T-helper 1 cell treated with Interleukin-12 subunit alpha and Interleukin-12 subunit beta and Interleukin-4 antibody, amounts not matched to agents 30 μg/mL and 1 μg/mL, for 36 hours (primary cell): ENCODE measurements around the gene MARF1.
"Not testable (repeated sequence)": the region's sequence is repeated elsewhere in the genome, so short reads cannot be mapped to it uniquely, and the experiment has no call there.

ENCODE experiments used
- H3K27ac Mint-ChIP-seq: one replicate; pipeline ENCODE4 v1.8.0; 2021; ENCODE audit warnings: mild to moderate bottlenecking, mixed read lengths
- H3K27me3 Mint-ChIP-seq: one replicate; pipeline ENCODE4 v1.8.0; 2021; ENCODE audit warnings: low read depth, mixed read lengths
- H3K36me3 Mint-ChIP-seq: one replicate; pipeline ENCODE4 v1.8.0; 2021; ENCODE audit warnings: low read depth, mixed read lengths
- H3K4me1 Mint-ChIP-seq: one replicate; pipeline ENCODE4 v1.8.0; 2021; ENCODE audit warnings: low read depth, mixed read lengths
- H3K4me3 Mint-ChIP-seq: one replicate; pipeline ENCODE4 v1.8.0; 2021; ENCODE audit warnings: mild to moderate bottlenecking, moderate library complexity, mixed read lengths
- H3K9me3 Mint-ChIP-seq: one replicate; pipeline ENCODE4 v1.8.0; 2021; ENCODE audit warnings: mixed read lengths

The MARF1 gene

GRCh38 chr16:15646557-15647293 lies 3.8 kb upstream of the MARF1 start:
- H3K27ac Mint-ChIP-seq, H3K4me3 Mint-ChIP-seq, H3K27me3 Mint-ChIP-seq, H3K9me3 Mint-ChIP-seq: not testable (repeated sequence)
- peaks cover 26% of the 10 kb centered on the region for H3K4me1 Mint-ChIP-seq
- H3K36me3 Mint-ChIP-seq: peaks cover 10% of the 10 kb centered on the region

DNA sequence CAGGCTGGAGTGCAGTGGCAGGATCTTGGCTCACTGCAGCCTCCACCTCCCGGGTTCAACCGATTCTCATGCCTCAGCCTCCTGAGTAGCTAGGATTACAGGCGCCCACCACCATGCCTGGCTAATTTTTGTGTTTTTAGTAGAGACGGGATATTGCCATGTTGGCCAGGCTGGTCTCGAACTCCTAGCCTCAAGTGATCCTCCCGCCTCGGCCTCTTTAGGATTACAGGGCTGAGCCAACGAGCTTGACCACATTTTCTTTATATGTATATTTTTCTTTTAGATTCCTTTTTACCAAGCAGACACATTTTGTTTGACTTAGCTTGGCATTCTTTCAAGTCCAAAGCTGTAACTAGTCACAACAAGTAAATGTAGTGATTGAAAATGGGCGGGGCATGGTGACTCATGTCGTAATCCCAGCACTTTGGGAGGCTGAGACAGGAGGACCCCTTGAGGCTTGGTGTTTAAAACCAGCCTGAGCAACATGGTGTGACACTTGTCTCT lies 2.1 kb upstream of the MARF1 start:
- not testable (repeated sequence) for H3K27me3 Mint-ChIP-seq, H3K36me3 Mint-ChIP-seq, H3K4me3 Mint-ChIP-seq, H3K27ac Mint-ChIP-seq, H3K9me3 Mint-ChIP-seq
- peaks cover 33% of the 10 kb centered on the region for H3K4me1 Mint-ChIP-seq

- Mint-ChIP-seq H3K9me3 (no peaks in the 10 kb centered on the region), H3K27me3 (no peaks in the 10 kb centered on the region)
Measured at GRCh38 chr16:15644267-15644961, 1.5 kb upstream of the MARF1 start.

DNA sequence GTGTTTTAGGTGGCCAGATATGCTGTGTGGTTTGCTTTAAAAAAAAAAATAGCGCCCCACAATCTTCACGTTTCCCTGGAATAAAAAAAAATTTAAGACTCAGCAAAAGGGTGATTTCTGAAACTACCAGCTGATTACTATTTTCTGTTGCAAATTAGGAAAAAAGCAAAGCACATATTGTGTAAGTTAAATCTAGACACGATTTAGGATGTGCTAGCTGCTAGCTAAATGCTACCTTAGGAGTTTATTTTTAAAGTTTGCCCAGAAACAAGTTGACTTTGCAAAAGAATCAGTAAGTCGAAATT lies 944 bp upstream of the MARF1 start:
- Mint-ChIP-seq H3K4me1 (peaks cover 36% of the 10 kb centered on the region), H3K9me3 (no peaks in the 10 kb centered on the region), H3K36me3 (peaks cover 12% of the 10 kb centered on the region), H3K27ac (peak overlapping the region; percentile 98), H3K4me3 (peak overlapping the region; percentile 90), H3K27me3 (no peaks in the 10 kb centered on the region)

More at GRCh38 chr16:15644267-15644961, 1.5 kb upstream of the MARF1 start:
- Mint-ChIP-seq H3K27ac (peak overlapping the region; percentile 98), H3K4me1 (peaks cover 33% of the 10 kb centered on the region), H3K4me3 (peak overlapping the region; percentile 90), H3K36me3 (peaks cover 8% of the 10 kb centered on the region)

GRCh38 chr16:15642557-15643047 lies 352 bp downstream of the MARF1 start:
- H3K27me3 Mint-ChIP-seq: no peaks in the 10 kb centered on the region
- H3K27ac Mint-ChIP-seq: peak overlapping the region; percentile 98
- peaks cover 44% of the 10 kb centered on the region for H3K4me1 Mint-ChIP-seq
- H3K4me3 Mint-ChIP-seq: peak overlapping the region; percentile 90
- H3K36me3 Mint-ChIP-seq: peaks cover 21% of the 10 kb centered on the region
- no peaks in the 10 kb centered on the region for H3K9me3 Mint-ChIP-seq

DNA sequence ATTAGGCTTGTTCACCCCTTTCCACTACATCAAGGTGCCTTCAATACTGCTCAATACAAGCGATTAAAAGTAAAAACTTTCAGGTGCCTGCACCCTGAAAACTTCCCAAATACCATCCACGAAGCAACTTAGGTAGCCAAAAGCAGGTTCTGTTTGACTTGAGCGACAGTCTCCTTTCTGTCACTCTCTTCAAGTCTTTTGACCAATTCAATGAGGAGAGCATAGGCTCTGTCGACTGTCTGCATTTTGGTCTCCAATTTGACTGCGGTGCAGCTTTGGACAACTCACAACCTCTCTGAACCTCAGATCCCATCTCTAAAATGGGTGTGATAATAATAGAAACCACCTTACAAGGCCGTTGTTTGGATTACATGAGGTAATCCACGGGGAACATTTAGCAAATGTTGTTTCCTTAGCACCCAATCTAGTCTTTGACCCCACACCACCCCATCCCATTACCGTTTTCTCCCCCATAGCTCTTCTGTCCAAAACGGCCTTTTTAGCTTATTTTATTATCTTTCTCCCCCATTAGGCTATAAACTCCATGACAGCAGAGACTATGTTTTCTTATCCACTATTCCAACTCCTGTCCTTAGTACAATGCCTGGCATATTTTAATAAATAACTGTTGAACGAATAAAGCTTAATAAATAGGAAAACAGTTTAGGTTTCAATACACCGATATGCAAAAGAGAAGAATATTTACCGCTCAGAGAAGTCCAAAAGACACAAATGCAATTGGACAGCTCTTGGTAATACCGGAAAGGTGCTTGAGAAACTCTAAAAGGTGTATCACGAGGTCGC lies 999 bp downstream of the MARF1 start:
- H3K9me3 Mint-ChIP-seq: no peaks in the 10 kb centered on the region
- peaks cover 50% of the 10 kb centered on the region for H3K4me1 Mint-ChIP-seq
- peak overlapping the region; percentile 90 for H3K4me3 Mint-ChIP-seq
- no peaks in the 10 kb centered on the region for H3K27me3 Mint-ChIP-seq
- peaks cover 26% of the 10 kb centered on the region for H3K36me3 Mint-ChIP-seq
- peak overlapping the region; percentile 98 for H3K27ac Mint-ChIP-seq

DNA sequence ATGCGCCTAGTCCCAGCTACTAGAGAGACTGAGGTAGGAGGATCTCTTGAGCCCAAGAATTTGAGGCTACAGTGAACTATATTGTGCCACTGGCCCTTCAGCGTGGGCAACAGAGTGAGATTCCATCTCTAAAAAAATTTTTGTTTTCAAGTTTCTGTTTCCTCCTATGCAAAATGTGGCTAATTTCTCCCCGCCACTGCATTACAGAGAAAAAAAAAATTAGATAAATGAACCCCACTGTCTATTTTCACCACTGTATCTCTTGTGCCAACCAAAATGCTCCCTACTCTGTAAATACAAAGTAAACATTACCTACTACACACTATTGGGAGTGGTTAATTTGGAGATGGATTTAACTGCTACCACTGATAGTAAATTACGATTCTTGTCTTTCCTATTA lies 2.0 kb downstream of the MARF1 start:
- peak overlapping the region; percentile 26 for H3K27ac Mint-ChIP-seq
- H3K4me1 Mint-ChIP-seq: peaks cover 60% of the 10 kb centered on the region
- H3K4me3 Mint-ChIP-seq: peak overlapping the region; percentile 90
- no peaks in the 10 kb centered on the region for H3K9me3 Mint-ChIP-seq
- H3K36me3 Mint-ChIP-seq: peaks cover 35% of the 10 kb centered on the region
- no peaks in the 10 kb centered on the region for H3K27me3 Mint-ChIP-seq

- Mint-ChIP-seq H3K36me3 (peaks cover 47% of the 10 kb centered on the region), H3K27me3 (no peaks in the 10 kb centered on the region), H3K4me3 (peak overlapping the region; percentile 60)
Measured at GRCh38 chr16:15639061-15639568, 3.8 kb downstream of the MARF1 start.

DNA sequence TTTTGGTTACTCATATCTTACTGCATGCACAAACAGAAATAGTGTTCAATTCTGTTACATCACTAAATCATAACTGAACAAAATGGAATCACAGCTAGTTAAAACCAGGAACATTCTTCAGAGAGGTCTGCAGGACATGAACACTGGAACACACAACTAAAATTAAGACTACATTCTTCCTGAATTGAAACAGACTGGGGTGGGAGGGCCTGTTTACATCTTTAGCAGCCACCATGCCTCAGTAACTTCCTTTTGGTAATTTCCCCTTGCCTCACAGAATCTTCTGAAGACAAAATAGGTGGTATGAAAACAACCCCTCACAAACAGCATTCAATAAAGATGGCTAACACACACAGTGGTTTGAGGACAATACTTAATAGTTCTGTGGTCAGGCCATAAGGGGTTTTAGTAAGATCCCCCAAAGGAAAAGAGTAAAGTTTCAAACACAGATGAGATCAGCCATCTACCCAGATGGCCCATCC lies 6.5 kb downstream of the MARF1 start:
- Mint-ChIP-seq H3K9me3 (no peaks in the 10 kb centered on the region), H3K4me3 (peak overlapping the region; percentile 8), H3K4me1 (peaks cover 54% of the 10 kb centered on the region), H3K27me3 (no peaks in the 10 kb centered on the region), H3K36me3 (peaks cover 58% of the 10 kb centered on the region), H3K27ac (peak overlapping the region; percentile 83)

More at GRCh38 chr16:15639061-15639568, 3.8 kb downstream of the MARF1 start:
- Mint-ChIP-seq H3K4me1 (peaks cover 62% of the 10 kb centered on the region), H3K27ac (peak overlapping the region; percentile 85), H3K9me3 (no peaks in the 10 kb centered on the region)

DNA sequence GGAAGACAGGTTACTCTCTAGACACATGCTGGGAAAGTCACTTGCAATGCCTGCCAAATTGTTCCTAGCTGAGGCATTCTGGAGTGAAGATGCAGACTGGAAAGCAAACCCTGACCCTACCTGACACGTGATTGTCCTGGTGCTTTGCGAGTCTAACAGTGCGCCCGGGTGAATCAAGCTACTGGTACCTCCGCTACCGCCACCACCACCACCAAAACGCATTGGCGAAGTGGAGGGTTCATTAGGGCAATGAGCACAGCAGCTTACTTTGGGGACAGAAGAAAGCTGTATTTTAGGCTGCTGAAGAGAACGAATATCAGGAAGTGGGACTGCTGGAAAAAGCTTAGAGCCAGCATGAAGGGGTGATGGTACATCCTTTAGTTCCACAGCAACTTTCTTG lies 7.0 kb downstream of the MARF1 start:
- H3K27me3 Mint-ChIP-seq: no peaks in the 10 kb centered on the region
- no peak overlapping the region for H3K4me3 Mint-ChIP-seq
- peaks cover 50% of the 10 kb centered on the region for H3K4me1 Mint-ChIP-seq
- H3K9me3 Mint-ChIP-seq: no peaks in the 10 kb centered on the region
- peak overlapping the region; percentile 83 for H3K27ac Mint-ChIP-seq
- H3K36me3 Mint-ChIP-seq: peaks cover 60% of the 10 kb centered on the region

DNA sequence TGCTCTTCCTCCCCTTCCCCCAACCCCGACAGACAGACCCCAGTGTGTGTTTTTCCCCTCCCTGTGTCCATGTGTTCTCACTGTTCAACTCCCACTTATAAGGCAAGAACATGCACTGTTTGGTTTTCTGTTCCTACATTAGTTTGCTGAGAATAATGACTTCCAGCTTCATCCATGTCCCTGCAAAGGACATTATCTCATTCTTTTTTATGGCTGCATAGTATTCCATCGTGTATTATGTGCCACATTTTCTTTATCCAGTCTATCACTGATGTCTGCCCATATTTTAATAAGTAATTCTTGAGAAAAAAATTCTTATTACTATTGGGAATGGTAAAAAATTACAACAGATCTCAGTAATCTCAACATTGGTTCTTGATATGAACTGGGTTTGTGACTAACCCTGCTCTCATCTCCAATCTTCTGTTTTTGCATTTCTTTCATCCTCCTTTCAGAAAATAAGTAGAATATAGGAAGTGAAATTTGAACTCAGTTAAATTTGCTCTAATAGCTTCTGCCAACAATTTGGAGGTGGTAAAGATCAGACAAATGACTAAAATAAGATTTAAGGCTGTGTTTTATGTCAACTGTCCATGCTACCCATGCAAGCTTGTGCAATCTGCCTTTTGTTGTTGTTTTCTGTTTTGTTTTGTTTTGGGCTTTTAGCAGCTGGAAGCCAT lies 11.1 kb downstream of the MARF1 start:
- Mint-ChIP-seq H3K4me1 (peaks cover 26% of the 10 kb centered on the region), H3K27me3 (no peaks in the 10 kb centered on the region), H3K4me3 (no peak overlapping the region), H3K9me3 (no peaks in the 10 kb centered on the region), H3K36me3 (peaks cover 53% of the 10 kb centered on the region), H3K27ac (no peak overlapping the region)

- Mint-ChIP-seq H3K27me3 (no peaks in the 10 kb centered on the region), H3K4me1 (no peaks in the 10 kb centered on the region), H3K9me3 (no peaks in the 10 kb centered on the region), H3K36me3 (peaks cover 52% of the 10 kb centered on the region), H3K4me3 (no peak overlapping the region), H3K27ac (no peak overlapping the region)
Measured at GRCh38 chr16:15621889-15622288, 21.1 kb downstream of the MARF1 start.

GRCh38 chr16:15621456-15621855 lies 21.5 kb downstream of the MARF1 start:
- Mint-ChIP-seq H3K4me3 (no peak overlapping the region), H3K9me3 (no peaks in the 10 kb centered on the region), H3K27ac (no peak overlapping the region), H3K27me3 (no peaks in the 10 kb centered on the region), H3K4me1 (no peaks in the 10 kb centered on the region), H3K36me3 (peaks cover 56% of the 10 kb centered on the region)
